Left lobe of liver (tissue), 2 donors: ENCODE data around the gene KIF26A. TPM values are rescaled to one million over a fixed set of nuclear protein-coding genes. Genes with fewer than 3 reads are reported as not detected.
A peak's percentile ranks its signal among the peaks of the same experiment; 100 is the strongest.
"Not testable (repeated sequence)": the region's sequence is repeated elsewhere in the genome, so short reads cannot be mapped to it uniquely, and the experiment has no call there.

Source experiments
- ATAC-seq: fragments of 200-7000 bp; cut with Tn5 transposase; one replicate; pipeline ENCODE4 v1.9.1; 2020; ENCODE audit warnings: mild to moderate bottlenecking, moderate library complexity
- DNase-seq: peaks from one replicate; pipeline ENCODE4 v3.0.0-alpha.2; 2020; ENCODE audit warnings: low spot score
- total RNA-seq: library from RNA; stranded (reverse); gene quantifications from one replicate; pipeline ENCODE4 v1.2.1, GENCODE V29; 2021
- donor health status: DM: no; HTN: no; CAD: no; lungs with moderate emphysema.
- donor health status: DM: no; HTN: yes; CAD: no.

The KIF26A gene
- total RNA-seq, 1 donor from 2014 or later: 1.3 TPM

GRCh38 chr14:104218361-104219180 lies 80.2 kb downstream of the KIF26A start:
- ATAC-seq: no peak
- DNase-seq: no peak

DNA sequence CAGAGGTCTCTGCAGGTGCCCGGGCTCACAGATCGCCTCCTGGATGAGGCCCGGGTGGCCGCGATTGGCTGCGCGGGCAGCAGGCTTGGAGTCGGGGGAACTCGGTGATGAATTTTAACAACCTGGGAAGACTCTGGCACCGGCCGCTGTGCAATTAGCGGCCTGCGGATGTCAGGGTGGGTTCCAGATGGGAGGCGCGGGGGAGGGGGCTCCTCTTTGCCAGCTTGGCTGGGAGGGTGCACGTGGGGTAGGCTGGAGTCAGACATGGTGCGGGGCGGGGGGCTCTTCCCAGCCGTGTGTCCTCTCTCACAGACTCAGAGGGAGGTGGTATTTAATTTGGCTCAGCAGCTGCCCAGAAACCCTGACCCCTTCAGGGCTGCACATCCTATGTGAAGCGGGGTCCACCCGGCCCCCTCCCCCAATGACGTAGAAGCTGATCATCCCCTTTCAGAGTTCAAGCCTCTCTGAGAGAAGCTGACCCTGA lies 81.4 kb downstream of the KIF26A start:
- no peak for ATAC-seq
- no peak for DNase-seq

DNA sequence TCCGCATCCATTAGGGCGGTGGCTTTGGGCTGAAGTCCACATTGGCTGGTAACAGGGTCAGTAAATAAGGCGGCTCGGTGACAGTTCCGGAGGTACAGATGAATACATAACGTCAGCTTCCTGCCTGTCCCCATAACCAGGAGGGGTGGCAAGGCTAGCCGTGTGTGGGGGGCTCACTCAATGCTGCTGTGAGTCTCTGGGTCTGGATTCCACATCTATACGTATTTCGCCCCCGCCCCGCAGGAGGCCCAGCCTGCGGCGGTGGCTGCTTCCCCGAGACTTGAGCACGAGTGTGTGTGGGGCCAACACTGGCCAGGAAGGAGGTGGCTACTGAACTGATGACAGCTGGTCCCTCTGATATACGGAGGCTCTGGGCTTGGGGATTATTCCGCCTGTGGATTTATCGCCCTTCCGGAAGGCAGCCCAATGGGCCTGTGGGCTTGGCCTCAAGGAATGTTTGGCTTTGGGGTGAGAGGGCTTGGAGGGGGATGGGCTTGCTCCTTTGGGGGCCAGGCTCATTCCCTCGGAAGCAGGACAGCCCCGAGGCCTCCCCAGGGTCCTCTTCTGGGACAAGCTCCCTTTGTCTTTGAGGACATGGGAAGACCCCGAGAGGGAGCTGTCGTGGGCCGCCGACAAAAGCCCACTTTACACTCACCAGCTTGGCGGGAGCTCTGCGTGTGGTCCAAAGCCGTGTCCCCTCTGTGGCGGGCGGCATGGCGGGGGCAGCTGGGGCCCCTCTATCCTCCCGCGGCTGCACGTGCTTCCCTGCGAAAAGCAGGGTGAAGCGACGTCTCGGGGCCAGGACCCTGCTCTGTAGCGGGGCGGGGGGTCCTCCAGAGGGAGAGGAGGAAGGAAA lies 82.1 kb downstream of the KIF26A start:
- no peak for DNase-seq
- ATAC-seq: no peak

- DNase-seq: no peak
Measured at GRCh38 chr14:104221071-104221625, 82.8 kb downstream of the KIF26A start.

DNA sequence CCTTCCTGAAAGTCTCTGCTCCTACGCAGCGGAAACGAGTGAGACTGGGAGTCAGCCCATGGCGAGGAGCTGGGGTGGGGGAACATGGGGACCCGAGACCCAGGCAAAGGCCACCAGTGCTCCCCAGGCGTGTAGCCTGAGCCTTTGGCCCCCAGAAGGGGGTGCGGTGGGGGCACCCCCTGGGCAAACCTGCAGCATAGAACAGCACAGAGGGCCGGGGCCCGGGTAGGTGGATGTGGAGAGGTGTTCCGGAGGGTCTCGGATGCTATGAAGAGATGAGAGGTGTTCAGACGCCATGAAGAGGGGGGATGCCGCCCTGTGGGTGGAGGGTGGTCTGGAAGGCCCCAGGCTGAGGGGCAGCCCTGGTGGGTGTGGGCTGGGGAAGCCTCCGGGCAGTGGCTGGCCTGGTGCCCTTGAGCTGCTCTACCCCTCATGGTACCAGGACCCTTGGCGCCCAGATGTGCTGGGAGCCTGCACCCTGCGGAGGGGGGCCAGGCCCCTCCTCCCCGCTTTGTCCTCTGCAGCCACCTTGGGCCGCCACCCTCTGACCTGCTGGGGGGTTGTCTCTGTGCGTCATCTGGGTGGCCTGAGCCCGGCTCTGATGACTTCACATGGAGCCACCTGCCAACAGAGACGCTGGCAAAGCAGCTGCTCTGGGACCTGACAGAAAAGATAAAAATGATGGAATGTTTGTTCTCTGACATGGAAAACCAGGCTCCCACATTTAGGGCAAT lies 83.4 kb downstream of the KIF26A start:
- no peak for ATAC-seq

More at GRCh38 chr14:104221071-104221625, 82.8 kb downstream of the KIF26A start:
- no peak for ATAC-seq

GRCh38 chr14:104222396-104223036 lies 84.1 kb downstream of the KIF26A start:
- ATAC-seq (no peak), DNase-seq (no peak)

More for the DNA sequence above, 83.4 kb downstream of the KIF26A start:
- no peak for DNase-seq

DNA sequence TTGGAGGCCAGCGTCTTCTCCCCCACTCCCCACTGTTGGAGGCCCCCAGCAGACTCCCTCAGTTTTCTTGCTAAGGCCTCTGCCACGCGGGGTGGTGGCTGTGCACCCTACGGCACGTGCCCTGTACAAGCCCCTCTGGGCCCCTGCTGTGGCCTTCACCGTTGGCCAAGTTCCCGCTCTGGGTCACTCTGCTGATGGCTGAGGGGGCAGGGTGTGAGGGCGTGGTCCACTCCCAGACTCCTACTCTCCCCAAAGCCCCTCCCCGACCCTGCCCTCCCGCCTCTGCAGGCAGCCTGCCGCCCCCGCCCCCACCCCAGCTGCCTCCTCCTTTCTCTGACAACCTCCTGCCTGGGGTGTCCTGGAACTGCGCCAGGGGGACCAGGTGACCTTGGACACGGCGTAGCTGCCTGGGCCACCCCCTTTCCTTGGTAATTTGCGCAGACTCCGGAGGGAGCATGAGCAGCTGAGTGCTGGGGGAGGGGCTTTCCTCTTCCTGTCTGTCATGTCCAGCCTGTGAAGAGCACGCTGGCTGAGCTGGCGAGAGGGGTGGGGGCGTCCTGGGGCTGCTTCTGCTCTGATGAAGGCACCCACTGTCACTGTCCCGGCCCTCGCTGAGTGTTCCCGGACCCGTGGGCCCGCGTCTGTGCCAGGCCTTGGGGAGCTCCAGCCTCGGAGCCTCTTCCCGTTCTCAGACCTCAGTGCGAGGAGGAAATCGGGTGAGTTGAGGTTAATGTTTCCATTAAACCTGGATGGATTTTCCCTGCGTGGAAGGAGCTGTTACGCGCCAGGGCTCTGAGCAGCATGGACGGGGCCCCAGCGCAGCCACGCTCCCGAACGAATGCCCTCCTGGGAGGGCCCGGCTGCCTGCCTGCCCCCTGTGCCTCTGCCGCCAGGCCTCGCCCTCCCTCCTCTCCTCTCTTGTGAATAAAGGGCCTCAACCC lies 85.0 kb downstream of the KIF26A start:
- DNase-seq: no peak
- no peak for ATAC-seq

- ATAC-seq (no peak), DNase-seq (no peak)
Measured at GRCh38 chr14:104224131-104224505, 85.7 kb downstream of the KIF26A start.

DNA sequence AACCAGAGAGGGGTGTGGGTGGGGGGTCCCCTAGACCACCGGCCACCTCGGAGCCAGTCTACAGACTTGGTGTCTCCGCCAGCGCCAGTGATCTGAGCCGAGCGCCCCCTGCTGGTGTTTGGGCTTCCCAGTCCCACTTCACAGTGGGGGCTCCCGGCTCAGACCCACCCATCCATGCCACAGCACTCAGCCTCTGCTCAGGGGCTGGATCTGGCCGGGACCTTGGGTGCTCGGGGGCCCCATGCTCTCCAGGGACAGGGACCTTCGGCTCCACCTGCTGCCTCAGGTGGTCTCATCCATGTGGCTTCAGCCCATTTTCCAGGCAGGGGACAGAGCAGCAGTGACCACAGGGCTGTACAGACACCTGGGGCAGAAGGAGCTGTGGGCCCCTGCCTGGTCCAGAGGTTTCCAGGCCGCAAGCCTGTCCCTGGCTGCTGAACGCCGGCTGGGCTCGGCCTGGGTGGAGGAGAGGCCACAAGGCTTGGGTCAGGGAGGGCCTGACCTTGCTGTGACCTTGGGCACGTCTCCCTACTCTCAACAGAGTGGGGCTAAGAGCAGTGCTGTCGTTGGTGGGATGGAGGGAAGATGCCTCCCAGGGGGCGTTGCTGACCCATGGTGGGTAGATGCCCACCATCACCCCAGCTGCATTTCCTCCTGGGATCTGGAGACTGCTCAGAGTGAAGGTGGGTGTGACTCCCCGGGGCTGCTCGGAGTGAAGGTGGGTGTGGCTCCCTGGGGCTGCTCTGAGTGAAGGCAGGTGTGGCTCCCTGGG lies 86.3 kb downstream of the KIF26A start:
- DNase-seq (no peak), ATAC-seq (peak; percentile 17)

GRCh38 chr14:104225278-104226190 lies 87.1 kb downstream of the KIF26A start:
- not testable (repeated sequence) for ATAC-seq, DNase-seq

DNA sequence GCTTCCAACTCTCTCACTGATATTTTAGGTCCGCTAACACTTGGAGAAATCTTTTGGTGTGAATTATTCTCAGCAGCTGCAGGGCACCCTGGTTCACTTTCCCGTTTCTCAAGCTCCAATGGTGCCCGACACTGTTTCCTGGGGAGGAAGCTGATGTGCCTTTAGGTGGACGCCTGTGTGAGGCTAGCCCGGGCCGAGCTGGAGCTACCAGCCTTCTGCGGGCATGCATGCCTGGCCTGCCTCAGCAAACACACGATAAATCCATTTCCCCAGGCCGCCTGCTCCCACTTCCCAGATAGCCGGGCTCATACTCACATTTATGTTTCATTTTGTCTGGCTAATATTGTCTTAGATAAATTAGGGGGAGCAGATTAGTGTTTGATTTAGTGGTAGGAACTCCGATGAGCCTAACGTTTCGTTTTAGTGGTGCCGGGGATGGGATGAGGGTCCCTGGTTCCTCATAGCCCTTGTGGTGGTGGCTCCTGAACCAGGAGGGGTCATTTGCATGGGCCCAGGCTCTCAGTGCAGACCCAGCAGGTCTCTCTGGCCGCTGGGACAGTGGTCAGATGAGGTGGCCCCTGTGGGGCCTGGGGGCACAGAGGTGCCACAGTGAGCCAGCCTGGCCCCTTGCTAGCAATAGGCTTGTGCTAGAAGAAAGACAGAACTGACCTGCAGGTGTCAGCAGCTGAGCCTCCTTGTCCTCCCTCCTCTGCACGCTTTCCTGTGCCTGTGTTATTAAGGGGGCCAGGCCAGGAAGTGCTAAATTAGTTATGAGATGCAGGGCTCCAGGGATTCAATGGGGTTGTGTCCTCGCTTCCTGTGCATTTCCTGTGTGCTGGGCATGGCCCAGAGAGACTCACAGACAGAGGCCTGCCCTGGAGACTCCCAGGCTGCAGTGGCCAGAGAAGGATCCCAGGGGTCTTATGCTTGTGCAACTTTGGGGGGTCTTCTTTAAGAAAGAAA lies 88.3 kb downstream of the KIF26A start:
- no peak for DNase-seq
- ATAC-seq: peak; percentile 27

- ATAC-seq: no peak
Measured at GRCh38 chr14:104227806-104228205, 89.4 kb downstream of the KIF26A start.

GRCh38 chr14:104228221-104228620 lies 89.8 kb downstream of the KIF26A start:
- DNase-seq: no peak

More at GRCh38 chr14:104227806-104228205, 89.4 kb downstream of the KIF26A start:
- no peak for DNase-seq

DNA sequence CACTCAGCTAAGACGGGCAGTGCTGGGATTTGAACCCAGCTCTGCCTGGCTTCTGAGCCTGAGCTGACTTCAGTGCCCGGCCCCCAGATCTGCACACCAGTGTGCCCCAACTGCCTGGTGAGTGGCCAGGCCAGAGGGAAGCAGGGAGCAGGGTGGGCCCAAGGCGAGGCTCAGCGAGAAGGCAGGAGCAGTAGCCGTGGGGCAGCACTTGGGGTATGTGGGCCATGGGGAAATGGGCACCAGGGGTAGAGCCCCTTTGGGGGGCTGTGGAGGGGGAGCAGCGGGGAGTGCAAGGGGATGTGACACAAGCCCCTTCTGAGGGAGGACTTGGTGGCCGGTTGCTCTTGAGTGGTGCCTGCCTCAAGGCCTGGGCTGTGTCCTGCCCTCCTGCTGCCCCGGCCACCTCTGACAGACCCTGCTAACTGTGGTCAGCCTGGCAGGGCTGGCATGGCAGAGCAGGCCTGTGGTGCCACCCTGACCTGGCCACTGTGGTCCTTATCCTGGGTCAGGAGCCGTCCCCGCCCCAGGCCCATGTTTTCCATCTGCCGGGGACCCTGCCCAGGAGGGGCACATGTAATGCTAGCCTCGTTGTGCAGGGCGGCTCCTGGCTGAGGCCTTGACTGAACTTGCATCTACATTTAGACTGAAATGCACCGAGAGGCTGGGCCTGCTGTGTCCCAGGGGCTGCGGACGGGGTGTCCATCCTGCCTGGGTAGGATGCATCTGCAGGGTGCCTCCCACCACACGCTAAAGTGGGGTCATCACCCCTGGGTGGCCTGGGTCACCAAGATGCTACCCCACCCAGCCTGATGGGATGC lies 90.5 kb downstream of the KIF26A start:
- DNase-seq (no peak), ATAC-seq (no peak)

More at GRCh38 chr14:104228221-104228620, 89.8 kb downstream of the KIF26A start:
- ATAC-seq: no peak

- ATAC-seq (no peak), DNase-seq (no peak)
Measured at GRCh38 chr14:104229534-104230055, 91.2 kb downstream of the KIF26A start.
